ENCODE data around the gene TRAF3IP1.

- TF ChIP-seq CTCF (IDR thresholded peaks at IDR 0.05; ENCODE audit: low read depth, low read length) (no peak), POLR2A (IDR thresholded peaks at IDR 0.05; ENCODE audit: extremely low read depth, insufficient read length) (no peak), MYC (IDR thresholded peaks at IDR 0.05; ENCODE audit: low read depth, low read length) (no peak), MAX (IDR thresholded peaks at IDR 0.05; ENCODE audit: low read depth, low read length) (no peak)
Observed at GRCh38 chr2:238306672-238306998, 13.7 kb upstream of the TRAF3IP1 start.

Measured in NB4 (cell line).